ENCODE measurements around the gene TCF20.
A peak's percentile ranks its signal among the peaks of the same experiment; 100 is the strongest.

Gene TCF20

DNA sequence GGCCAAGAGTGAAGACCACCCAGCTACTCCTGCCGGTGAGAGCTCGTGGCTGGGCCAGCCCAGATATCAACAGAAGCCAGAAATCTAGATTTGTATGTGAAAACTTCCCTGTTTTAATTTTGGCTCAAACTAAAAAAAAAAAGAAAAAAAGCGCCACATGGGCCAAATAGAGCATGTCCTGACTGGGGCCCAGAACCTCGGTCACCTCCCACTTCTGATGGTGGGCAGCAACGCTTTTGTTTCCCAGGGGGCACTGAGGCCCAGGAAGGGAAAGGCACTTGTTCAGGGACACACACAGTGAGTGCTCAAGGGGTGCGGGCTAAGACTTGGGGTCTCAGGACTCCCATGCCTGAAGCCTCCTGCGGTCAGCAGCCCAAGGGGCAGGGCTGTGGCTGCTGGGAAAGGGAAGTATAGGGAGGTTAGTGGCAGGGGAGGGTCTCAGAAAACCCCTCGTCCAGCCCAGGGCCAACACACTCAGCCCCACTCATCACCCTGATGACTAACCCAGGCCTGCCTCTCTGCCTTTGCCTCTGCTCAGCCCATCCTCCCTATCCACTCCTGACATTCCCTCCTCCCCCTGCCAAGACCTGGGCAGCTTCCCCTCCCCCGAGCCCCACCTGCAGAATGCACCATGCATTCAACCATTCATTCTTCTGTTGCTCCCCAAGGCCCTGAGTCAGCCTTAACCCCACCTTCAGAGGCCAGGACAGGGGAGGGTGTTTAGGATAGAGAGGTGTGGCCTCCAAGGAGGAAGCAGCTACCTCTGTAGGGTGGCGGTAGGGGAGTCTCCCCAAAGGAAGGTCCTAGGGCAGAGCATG is 30.0 kb upstream of the TCF20 start:
- DNase-seq, result peak; percentile 34

DNA sequence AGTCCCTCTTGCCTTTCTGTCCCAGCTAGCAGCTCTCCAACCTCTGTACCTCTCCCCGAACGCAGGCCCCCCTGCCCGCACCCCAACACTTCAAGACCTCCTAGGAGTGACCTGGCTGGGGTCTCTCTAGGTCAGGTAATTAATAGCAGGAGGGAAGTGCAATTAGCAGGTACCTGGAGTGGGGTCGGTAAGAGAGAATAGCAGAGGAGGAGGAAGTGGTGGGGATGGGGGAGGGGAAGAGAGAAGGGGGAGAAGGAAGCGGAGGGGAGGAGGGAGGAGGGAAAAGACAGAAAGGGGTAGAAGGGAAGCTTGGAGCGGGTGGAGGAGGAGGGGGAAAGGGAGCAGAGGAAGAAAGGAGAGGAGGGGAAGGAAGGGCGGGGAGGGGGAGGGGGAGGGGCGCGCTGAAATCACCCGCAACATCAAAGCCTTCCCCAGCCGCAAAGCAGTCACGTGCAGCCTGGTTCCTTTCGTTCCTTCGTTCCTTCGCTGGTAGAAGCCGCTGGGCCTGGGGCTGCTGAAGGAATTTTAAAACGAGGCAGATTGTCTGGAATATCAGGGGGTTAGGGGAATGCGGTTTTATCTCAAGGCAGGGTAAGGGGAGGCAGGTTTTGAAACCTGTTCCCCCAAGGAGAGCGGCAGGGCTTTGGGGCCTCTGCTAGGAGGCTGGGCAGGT is 29.3 kb upstream of the TCF20 start:
- DNase-seq, result peak; percentile 48

DNA sequence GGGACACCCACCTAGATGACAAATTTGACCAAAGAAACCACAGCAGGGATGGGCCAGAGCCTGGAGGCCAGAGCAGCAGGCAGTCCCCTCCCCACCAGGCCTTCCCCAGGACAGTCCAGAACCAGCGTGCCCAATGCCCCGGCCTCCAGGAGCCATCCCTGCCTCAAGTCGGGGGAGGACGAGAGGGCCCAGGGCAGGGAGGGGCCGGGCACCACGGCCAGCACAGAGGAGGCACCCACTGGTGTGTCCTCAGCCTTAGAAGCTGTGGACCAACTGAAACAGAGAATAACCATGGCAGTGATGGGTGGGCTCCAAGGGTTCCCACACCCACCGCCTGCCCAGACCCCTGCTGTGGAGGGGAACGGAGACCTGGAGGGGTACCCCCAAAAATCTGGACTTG is 28.3 kb upstream of the TCF20 start:
- no peak for DNase-seq

DNA sequence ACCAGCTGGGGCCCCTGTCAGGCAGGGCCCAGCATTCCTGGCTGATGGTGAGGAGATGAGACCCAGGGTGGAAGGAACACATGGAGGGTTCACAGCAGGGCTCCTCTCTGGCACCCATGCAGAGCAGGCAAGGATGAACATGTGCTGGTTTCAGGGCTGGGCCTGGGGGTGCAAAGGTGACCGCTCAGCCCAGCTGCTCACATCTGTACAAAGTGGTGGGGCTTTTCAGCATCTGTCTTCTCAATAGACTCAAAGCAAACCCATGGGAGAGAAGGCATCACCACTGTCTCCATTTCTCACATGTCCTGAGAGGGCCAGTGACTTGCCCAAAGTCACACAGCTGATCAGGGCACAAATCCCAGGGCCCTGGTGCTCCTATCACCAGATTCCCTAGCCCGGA is 27.3 kb upstream of the TCF20 start:
- DNase-seq, result no peak

DNA sequence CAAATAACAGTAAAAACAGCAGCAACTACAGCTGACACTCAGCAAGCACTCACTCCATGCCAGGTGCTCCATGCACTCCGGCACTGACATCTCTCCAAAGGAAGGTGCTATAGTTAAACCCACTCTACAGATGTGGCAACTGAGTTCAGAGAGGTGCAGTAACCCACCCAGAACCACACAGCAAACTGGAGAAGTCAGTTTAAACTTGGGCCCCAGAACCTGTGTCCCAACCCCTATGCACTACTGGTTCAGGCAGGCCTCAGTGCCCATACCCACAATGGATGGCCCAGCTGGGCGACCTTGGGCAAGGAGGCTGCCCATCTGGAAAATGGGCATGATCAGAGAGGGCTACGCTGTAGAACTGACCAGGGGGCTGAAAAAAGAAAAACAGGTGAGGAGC is 26.4 kb upstream of the TCF20 start:
- no peak for DNase-seq

DNA sequence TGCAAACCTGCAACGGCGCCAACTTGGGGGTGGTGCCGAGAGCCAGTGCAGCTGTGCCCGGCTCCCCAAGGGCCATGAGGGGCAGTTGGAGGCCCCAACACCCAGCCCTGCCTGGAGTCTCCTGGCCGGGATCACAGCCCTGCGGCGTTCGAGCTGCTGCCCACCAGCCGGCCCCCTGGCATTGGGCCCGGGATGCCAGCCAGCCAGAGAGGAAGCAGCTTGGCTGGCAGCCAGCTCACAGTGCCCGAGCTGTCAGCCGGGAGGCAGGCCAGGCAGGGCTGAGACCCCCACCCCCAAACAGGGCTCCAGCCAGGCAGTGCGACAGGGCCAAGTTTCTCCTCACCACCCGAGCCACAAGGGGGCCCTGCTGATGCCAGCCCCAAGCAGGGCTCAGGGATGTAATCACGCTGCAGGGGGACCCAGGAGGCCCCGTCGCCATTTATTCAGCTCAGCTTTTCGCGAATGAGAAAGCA is 26.0 kb upstream of the TCF20 start:
- no peak for DNase-seq

DNA sequence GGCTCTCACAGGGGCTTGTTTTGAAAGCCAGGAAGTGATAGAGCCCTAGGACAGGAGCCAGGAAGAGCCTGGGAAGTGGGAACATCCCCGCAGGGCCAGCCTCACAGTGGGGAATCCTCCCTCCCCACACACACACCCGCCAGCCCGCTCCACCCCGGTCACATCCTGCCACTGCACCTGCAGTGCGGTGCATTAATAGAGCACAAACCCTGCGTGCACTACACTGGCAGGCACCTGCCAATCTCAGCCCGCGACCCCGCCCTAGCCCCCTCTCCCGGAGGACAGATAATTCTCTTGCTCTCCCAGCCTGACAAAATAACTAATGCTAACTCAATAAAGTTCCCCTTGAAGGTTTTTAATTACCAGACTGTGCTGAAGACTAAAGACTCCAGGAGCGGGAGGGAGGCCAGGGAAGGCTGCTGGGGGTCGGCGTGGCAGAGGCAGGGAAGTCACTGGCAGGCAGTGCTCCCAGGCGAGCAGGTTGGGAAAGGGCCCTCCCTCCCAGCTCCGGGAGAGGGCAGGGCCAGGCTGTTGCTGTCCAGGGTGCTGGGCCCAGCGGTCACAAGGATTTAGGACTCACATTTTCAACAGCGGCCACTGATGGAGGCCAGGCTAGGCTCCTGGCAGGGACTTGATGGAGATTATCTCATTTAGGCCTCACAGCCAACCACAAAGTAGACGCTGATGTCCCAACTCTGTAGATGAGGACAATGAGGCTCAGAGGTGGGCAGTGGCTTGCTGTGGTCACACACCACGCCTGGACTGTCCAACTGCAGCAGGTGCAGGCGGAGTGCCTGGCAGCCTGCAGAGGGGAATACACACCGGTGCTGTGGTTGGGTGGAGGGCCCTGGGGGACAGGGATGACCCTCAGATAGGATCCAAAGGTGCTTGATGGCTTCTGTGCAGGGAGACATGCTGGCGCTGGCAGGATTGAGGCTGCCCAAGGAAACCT is 23.9 kb upstream of the TCF20 start:
- no peak for DNase-seq

DNA sequence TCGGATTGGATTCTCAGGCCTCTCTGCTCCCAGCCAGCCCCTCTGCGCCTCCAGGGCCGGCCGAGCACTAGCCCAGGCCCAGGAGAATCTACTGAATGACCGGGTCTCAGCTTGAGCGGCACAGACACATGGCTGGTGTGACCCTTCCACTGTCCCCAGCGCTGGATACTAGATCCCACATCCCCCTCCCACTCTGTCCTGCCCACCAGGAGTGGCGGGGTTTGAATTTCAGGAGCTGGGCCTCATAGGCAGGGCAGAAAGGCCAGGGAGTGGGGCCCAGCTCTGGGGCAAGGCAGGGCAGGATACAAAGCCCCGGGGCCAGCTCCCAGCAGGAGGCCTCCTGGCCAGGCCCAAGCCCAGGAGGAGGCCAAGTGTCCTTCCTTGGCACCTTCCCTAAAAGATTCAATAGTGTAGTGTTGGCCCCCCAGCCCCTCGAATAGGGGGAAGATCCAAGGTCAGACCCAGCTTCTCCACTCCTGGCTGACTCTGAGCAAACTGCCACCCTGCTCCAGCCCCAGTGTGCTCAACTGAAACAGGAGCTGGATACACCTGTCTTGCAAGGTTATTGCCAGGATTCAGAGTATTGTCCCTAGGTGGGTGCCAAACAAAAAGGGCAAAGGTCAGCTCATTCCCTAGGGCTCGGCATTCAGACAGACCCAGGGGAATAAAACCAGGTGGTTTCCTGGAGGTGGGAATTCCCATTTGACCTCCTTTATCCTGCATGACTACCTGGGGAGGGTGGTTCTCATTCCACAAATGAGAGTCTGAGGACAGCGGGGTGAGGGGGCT is 22.5 kb upstream of the TCF20 start:
- no peak for DNase-seq

DNA sequence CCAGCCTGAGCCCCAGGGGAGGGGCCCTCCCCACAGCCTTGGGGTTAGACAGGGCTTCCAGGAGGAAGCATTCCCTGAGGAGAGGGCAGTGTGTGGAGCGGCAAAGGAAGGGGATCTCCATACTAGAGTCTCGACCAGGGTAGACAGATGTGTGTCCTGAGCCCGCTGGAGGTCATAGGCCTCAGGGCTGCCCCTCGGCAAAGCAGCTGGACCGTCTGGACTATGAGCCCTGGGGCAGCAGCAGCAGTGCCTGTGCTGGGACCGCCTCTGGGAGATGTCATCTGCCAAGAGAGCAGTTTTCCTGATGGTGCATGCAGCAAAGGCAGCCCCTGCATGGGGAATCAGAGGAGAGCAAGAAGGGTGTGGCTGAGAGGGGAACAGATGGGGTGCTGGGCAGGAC is 20.8 kb upstream of the TCF20 start:
- no peak for DNase-seq

DNA sequence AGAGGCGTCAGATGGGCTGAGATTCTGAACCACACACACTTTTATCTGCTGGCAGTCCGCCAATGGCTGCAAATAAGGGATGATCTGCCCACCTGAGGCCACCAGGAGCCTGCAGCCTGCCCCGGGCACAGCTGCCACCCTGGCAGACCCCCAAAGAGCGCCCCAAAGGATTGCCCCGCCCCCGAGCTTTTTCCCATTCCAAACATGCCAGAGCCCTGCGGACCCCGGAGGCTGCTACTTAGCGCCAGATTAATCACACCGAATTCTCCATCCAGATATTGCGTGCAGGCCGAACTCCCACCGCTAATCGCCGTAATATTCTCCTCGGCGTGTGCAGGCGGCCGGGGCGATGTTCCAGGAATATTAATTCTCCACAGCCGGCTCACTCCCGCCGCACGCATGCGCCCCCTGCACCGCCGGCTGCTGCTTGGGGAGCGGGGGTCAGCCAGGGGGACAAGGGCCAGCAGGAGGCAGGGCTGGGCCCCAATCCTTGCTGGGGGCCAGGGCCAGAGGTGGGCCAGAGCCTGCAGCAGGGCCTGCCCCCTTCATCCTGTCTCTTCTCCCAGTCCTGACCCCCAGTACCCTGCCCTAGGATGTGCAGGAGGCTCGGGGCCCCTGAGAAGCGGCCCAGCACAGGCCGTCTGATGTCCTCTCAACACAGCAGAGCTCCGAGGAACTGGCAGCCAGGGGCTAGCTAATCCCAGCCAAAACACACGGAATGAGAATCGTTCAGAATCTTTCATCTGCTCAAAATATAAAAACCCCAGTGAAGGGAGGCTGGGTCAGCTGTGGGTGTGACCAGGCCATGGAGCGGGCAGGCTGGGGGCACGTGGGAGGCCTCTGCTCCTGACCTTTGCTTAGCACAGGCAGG is 19.5 kb upstream of the TCF20 start:
- no peak for DNase-seq

DNA sequence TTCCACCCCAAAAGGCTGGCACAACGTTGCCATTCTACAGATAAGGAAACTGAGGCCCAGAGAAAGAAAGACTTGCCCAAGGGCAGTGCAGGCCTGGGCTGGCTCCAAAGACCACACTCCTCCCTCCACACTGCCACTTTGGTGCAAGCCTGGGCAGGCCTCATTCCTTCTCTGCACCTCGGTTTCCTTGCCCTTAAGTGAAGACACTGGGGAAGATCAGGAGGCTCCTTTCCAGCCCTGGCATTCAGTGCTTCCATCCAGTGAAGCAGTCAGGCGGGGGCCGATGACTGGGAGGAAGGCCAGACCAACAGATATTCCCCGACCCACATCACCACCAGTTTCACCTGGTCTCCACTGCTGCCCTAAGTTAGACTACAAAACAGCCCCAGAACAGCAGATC is 18.3 kb upstream of the TCF20 start:
- no peak for DNase-seq

DNA sequence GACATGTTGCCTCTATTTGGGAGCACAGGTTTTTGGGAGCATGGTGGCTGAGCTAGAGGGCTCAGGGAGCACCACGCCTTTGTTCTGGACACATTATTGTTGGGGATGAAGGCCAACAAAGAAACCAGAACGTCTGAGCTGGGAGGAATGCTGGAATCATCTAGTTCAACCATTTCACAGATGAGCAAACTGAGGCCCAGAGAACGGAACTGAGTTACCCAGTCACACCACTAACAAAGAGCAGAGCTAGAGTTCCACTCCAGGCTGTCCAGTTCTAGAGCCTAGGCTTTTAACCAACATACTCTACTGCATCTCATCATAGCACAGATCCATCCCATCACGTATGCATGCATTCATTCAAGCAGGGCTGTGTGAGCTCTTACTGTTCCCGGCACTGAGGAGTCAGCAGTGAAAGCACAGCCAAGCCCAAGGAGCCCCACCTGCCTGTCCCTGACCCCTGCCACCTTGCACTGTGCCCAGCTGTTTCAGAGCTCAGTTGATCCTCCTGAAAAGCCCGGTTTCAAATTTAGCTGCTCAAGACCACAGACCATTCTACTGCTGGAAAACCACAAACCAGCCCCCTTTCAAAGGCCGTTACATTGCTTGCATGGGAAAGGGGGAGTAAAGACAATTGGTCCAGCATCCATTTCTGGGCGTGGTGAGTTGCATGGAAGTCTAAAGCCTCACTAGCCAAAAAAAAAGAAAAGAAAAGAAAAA is 16.9 kb upstream of the TCF20 start:
- DNase-seq, result no peak

DNA sequence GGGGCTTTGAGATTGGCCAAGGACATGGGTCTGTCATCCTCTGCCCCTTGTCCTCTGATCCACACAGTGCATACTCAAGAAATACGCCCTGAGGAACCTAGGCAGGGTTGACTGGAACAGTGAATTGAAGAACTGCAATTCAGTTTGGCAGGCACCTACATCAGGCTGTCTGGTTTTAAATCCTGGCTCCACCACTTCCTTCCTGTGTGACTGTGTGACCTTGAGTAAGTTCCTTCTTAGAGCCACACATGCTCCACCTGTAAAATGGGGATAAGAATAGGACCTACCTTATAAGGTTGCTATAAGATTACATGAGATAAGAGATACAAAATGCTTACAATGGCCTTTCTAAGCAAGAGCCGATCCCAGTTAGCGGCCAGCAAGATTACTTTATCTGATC is 15.8 kb upstream of the TCF20 start:
- DNase-seq, result peak; percentile 58

DNA sequence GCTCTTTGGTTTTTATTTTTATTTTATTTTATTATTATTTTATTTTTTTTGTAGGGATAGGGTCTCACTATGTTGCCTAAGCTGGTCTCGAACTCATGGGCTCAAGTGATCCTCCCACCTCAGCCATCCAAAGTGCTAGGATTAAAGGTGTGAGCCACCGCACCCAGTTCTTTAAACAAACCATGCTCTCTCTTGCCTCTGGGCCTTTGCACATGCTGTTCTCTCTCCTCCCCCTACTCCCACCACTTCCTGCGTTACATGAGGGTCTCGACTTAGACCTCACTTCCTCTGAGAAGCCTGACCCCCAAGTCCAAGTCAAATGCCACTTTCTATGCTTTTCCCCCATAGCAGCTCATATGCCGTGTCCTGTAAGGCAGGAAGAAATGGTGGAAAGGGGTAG is 15.2 kb upstream of the TCF20 start:
- no peak for DNase-seq

DNA sequence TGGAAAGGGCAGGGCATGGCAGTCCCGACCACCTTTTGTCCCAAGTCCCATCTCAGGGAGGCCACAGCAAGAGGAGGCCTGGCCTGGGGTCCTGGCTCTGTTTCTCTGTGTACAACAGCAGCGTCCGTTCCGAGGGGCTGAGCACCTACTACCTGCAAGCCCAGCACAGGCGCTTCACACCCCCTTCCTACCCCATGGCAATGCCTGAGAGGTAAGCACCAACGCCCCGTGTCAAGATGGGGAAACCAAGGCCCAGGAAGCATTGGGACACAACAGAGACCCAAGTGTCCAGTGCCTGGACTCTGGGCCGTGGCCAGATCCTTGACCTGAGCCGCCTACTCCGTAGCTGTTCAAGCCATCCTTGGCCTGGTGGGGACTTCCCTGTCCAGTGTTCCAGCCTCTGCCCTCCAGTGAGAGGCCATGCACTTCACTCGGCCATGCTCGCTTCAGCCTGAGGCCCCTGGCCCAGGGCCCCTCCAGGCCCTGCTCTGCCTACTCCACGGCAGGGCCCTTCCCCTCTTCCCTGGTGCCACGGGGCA is 14.3 kb upstream of the TCF20 start:
- DNase-seq, result no peak

DNA sequence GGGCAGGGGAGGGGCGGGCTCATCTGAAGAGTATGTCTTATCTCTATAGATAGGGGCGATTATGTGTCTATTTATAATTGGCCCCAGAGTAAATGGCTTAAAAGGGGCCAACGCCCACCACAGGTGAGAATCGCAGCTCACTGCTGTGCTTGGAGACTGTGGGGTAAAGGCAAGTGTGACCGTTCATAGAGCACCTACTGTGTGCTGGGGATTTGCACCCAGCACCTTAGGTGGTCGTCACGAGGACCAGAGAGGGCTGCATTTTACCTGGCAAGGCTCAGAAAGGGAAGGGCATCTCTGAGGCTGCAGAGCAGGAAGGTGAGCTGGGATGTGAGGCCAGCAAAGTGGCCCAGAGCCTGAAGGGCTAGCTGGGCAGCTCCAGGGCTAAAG is 13.7 kb upstream of the TCF20 start:
- no peak for DNase-seq

DNA sequence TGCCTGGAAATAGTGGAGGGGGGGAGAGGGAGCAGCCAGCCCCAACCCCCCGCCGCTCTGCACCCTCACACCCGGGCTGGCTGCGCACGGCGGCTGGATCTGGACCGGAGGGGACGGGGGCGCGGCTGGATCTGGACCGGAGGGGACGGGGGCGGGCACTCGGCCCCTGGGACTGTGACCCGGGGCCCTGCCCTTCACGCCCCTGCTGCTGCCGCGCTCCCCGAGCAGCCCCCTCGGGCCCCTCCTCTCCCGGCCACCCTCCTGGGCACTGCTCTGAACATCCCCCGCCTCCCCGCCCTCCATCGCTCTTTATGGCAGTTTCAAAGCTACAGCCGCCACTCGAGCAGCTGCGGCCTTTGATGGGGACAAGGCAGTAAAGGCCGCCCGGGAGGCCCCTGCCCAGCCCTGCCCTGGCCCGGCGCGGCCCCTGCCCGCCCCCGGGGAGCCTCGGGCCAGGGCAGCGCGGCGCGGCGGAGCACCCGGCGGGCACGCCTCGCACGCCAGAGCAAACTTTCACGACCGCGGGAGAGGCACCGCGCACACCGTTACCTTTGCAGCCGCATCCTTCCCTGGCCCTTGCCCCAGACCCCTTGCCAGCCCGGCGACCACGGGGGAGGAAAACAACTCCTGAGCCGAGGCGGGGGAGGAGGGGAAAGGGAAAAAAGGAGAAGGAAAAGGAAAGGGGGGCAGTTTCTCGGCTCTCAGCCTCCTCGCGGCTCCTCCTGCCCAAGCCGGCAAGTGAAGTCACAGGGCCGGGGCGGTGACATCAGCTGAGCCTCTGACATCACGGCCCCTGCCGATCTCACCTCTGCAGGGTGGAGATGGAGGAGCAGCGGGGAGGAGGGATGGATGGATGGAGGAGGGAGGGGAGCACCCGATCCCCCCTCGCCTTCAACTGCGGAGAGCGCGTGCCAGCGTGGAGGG is 13.1 kb upstream of the TCF20 start:
- DNase-seq, result peak; percentile 43

DNA sequence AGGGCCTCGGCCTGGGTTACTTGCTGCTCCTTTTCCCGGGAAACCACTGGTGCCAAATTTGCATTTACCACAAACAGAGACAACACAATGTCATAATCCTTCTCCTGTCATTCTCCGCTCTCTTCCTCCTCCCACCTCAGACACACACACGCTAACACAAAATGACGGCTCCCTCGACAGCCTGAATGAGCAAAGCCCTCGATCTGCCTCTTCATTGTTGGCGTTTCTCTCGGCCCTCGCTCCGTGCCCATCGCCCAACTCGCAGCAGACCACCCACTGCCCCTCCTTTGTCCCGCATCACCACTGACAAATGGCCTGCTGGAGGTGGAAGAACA is 12.5 kb upstream of the TCF20 start:
- no peak for DNase-seq

DNA sequence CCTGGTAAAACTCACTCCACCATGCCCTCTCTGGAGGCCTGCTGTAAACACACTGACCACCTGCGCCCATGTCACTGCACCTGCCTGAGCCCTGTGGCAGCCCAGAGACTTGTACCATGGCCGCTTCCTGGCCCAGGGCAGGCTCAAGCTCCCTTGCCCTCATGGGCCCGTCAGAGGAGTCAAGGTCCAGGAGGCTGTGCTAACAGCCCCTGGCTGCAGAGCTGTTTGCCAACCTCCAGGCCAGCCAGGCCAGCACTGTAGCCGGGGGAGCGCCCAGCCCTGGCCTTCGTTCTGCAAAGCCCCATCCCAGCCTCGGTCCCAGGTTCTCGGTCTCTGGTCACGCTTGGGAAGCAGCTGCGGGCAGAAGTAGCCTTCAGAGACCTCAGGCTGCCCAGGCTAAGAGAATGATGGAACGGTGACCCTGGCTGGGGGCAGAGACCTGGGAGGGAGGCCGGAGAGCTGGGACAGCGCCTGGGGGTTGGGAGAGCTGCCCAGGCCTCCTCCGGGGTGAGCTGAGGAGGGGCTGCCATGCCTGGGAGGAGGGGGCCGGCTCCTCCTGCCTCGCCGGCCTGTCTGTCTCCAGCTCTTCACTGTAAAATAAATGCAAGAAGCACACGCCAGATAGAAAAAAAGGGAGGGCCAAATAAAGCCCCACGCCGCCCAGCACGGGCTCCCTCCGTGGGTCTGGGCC is 11.9 kb upstream of the TCF20 start:
- DNase-seq, result no peak
